NOMO-1 treated with dmso at 0.1 percent for 144 hours (cell line): Measurements from ENCODE around the gene NR5A2.

Source experiments
- DNase-seq: peaks from one replicate; lab custom pipeline; 2025; ENCODE audit not compliant: unreplicated experiment; lab: John Stamatoyannopoulos, UW

Gene NR5A2

DNA sequence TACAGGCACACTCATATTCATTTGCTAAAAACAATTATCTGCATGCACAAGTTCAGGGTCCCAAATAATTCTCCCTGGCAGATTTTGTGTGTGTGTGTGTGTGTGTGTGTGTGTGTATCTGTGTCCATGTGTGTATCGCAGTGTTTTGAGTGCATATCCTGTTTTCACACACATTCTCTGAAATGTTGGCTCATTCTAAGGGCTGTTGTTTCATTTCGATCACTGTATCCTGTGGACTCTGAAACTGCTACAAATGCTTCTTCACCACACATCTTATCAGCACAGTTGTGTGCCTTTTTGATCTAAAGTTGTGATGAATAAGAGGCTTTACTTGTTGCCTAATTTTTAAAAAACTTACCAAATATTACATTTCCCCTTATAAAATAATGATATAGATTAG is 34.6 kb downstream of the NR5A2 start:
- DNase-seq = no peak

DNA sequence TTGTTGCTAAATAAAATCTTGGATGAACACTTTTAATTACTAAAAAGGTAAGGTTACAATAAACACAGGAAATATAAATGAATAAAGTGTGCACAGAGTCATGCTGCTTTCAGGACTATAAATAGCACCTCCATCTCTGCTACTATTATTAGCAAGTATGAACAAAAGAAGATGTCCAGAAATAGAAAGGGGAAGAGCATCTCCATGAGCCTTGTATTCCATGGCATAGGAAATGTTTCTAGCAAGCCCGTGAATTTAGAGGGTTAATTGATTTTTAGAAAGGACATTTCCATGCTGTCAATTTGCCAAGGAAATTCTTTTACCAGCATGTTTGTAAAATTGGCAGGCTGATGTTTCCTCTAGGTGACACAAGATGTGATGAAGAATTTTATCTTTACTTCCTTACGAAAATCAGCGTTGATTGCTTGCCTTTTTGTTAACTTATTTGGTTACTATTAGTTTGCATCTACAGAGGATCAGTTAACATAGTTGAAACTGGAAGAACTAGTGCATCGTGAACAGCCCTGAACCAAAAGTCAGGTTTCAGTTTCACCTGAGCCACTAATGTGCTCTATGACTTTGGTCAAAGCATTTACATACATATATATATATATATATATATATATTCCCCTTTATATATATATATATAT is 45.3 kb downstream of the NR5A2 start:
- DNase-seq = no peak

GRCh38 chr1:200073286-200073637 is 45.8 kb downstream of the NR5A2 start:
- no peak for DNase-seq

DNA sequence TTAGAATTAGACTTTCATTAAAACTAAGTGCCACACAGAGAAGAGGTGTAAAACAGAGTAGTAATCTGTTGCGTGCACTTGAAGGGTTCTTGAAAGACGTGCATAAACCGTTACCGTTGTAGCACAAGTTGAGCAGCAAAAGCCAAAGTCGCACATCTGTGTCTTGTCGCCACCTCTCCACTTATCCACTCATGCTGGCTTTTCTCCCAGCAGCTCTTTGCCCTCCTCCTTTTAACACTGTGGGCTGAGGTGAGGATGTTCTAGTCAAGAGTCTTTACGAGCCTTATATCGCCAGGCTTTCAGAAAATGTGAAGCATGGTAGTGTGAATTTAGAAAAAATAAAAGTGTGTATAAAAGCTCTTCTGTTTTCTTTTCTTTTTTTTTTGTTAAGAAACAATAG is 48.0 kb downstream of the NR5A2 start:
- DNase-seq = no peak

GRCh38 chr1:200075938-200076546 is 48.5 kb downstream of the NR5A2 start:
- DNase-seq = no peak

- DNase-seq = no peak
Observed at GRCh38 chr1:200079232-200079940, 51.9 kb downstream of the NR5A2 start.

- no peak for DNase-seq
Observed at GRCh38 chr1:200081151-200081968, 53.9 kb downstream of the NR5A2 start.

DNA sequence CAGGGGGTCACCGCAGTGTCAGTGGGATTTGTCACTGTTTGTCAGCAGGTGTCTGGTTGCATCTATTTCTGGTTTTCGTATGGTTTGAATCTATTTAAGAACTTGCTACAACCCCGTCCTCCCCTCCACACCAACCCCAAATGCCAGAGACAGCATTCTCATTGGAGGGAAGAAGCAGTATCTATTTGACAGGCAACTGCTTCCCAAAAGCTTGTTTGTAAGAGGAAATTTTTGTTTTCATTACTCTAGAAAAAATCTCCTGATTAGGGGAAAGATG is 54.4 kb downstream of the NR5A2 start:
- DNase-seq = no peak

- no peak for DNase-seq
Observed at GRCh38 chr1:200082329-200082728, 54.8 kb downstream of the NR5A2 start.

DNA sequence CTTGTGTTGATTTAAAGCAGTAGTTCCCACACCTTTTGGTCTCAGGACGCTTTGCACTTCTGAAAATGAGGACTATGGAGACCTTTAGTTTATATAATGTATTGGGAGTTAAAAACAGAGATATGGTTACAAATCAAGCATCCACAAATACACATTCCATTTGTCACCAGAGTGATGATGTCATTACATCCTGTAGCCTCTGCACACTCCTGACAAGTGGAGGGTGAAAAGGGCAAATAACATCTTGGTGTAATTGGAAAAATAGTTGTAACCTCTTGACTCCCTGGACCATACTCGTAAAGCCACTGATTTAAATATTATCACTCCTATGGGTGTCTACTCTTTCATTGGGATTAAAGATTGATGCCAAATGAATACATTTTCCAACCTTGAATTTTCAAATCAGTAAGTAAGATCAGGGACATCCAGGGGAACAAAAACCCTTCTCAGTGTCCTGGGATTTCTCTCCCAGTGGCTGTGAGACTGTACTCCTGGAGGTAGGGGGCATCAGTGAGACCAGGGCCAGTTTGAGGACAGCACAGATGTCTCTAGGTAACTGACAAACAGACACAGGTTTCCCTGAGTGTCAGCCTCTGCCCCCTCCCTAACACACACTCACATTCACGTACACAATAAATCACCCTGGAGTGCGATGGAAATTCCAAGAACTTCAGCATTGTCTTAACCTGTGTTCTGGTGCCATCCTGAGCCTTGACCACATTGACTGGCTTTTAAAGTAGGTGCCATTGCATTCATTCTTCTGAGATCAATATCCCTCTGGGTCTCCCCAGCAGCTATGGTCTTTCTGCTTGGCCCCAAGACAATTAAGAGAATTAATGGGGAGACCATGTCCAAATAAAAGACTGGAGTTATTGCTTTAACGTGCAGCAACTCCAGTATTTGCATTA is 63.0 kb downstream of the NR5A2 start:
- DNase-seq = no peak

GRCh38 chr1:200095057-200095577 is 67.6 kb downstream of the NR5A2 start:
- no peak for DNase-seq

GRCh38 chr1:200096774-200097173 is 69.3 kb downstream of the NR5A2 start:
- no peak for DNase-seq

DNA sequence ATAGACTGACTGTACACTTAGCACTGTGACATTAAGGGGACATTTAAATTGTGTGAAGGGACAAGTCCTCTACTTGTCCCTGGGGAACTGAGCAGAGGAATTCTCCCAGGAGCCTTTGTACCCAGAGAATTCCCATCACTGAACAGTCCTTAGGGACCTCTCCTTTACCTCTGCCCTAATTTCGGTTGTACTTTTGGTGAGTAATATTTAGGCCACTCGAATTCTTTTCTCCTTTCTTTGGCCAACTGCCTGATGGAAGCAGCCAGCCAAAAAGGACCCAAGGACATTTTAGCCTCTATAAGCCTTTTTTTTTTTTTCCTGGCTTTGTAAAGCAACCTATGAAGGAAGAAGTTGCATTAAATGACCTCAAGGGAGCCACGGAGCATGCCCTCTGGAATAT is 71.5 kb downstream of the NR5A2 start:
- DNase-seq = no peak

DNA sequence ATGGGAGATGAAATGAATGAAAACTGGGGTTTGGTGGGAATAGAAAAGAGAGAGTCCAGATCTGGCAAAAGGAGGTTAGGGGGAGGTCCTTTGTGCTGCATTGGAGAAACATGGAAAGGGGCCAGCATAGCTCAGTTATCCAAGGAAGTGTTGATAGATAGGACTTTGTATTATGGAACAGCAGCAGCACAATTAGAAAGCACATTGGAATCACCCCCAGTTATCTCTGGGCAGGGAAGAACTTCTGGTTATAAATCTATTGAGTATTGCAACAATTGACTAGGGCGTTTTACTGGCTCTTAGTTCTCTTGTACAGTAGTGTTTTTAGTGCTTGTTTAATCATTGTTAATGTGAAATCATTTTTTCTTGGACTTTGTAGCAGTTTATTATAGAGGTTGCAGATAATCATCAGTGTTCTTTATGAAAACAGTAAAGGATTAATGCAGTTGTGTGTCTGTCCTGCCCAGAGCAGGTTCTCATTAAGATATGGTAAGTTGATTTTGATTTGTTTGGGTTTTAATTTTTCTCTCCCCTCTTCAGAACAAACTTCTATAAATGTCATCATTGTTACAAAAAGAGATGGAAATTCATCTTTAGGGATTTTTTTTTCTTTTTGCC is 76.6 kb downstream of the NR5A2 start:
- no peak for DNase-seq

DNA sequence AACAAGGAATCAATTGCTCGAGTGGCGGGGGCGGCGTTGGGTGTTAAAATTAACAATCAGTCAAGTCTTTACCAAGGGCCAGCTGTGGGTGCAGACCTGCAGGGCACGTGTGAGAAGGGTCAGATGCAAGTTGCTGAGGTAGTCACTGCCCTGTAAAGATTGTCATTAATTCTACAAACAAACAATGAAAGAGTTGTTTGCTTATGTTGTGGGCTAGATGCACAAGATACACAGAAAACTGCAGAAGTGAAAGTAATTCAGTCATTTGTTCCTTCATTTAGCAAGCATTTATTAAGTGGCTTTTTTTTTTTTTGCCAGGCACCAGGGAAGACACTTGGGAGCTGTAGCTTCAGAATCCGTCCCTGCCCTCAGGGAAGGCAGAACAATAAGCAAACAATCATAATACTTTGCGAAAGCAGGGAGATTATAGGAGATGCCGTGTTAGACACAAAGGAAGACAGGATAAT is 79.5 kb downstream of the NR5A2 start:
- no peak for DNase-seq

DNA sequence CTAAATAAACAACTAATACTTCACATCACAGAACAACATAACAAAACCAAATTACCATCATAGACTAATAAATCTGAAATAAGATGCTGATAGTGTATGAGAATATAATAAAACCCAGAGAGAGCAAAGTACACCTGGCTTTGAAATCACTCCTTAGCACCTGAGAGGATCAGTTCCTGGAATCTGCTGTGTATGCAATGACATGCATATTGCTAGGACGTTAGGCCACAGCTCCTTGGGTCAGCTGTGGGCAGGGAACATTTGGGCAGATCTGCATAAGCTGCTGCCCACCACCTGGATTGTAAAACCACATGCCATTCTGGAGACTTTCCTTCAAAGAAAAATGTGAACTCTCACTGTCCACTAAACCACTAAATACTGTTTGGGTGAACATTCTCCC is 81.1 kb downstream of the NR5A2 start:
- no peak for DNase-seq

GRCh38 chr1:200112290-200112689 is 84.8 kb downstream of the NR5A2 start:
- no peak for DNase-seq

DNA sequence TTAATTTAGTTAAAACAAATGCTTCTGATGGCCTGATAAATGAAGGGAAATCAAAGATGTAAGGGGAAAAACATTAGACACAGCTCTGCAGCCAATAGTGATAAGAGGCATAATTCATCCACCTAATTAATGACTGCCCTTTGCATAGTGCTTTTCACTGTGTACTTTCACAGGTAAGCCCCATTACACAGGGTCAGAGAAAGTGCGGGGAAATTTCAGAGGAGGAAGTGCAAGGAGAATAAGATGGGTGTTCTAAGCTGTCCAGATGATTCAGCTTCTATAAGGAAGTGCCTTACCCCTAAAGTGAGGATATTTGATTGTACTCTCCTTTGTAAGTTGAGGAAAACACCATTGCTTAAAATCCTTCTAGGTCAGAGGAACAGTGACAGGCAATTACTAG is 88.0 kb downstream of the NR5A2 start:
- DNase-seq = no peak

DNA sequence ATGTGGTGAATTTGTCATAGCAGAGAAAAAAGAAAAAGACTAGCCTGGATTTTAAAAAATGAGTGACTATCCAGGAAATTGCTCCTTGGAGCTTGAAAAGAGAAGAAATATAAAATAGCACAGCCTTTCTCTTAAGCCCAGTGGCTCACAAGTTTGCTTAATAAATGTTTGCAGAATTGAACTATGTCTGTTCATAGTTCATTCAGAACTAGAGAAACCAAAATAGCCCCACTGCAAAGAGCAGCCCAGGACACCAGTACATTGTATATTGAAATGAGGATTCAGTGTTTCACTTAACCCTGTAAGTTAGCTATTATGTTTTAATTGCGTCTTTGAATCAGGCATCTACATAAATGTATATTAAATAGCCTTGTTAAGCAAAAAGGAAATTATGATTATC is 88.8 kb downstream of the NR5A2 start:
- no peak for DNase-seq
